Dermis blood vessel endothelial cell (primary cell): Measurements from ENCODE around the gene MKX. TPM values are rescaled to one million over a fixed set of nuclear protein-coding genes. Genes with fewer than 3 reads are reported as not detected.

ENCODE experiments used
- DNase-seq: peaks from one replicate; pipeline ENCODE4 v3.0.0; 2010
- total RNA-seq: library from RNA; depleted of rRNA; stranded (reverse); fragments of >200 nt; gene quantifications from 2 replicates; pipeline ENCODE4 v1.2.3, GENCODE V29; 2014

The MKX gene
- total RNA-seq, 1 donor from 2014 or later, result not detected

GRCh38 chr10:27644307-27644939 lies 101.2 kb downstream of the MKX start:
- DNase-seq, result no peak

- no peak for DNase-seq
Measured at GRCh38 chr10:27643301-27643700, 102.3 kb downstream of the MKX start.

GRCh38 chr10:27642023-27642589 lies 103.5 kb downstream of the MKX start:
- no peak for DNase-seq

GRCh38 chr10:27638071-27638750 lies 107.4 kb downstream of the MKX start:
- DNase-seq, result no peak

GRCh38 chr10:27637601-27638000 lies 108.0 kb downstream of the MKX start:
- no peak for DNase-seq

- DNase-seq, result no peak
Measured at GRCh38 chr10:27636816-27637215, 108.8 kb downstream of the MKX start.

GRCh38 chr10:27635699-27636270 lies 109.8 kb downstream of the MKX start:
- DNase-seq, result no peak

GRCh38 chr10:27635290-27635689 lies 110.3 kb downstream of the MKX start:
- no peak for DNase-seq

GRCh38 chr10:27628621-27629020 lies 117.0 kb downstream of the MKX start:
- no peak for DNase-seq

GRCh38 chr10:27626890-27627289 lies 118.7 kb downstream of the MKX start:
- no peak for DNase-seq

- DNase-seq, result no peak
Measured at GRCh38 chr10:27625452-27626211, 120.0 kb downstream of the MKX start.

- no peak for DNase-seq
Measured at GRCh38 chr10:27624941-27625340, 120.7 kb downstream of the MKX start.

Other genes with a start within 250 kb of the MKX start
- 44.4 and 64.3 TPM in 2 replicates for gene RAB18, start 241.5 kb downstream of the MKX start, total RNA-seq